ENCODE results near the gene PDE1C.

The PDE1C gene

DNA sequence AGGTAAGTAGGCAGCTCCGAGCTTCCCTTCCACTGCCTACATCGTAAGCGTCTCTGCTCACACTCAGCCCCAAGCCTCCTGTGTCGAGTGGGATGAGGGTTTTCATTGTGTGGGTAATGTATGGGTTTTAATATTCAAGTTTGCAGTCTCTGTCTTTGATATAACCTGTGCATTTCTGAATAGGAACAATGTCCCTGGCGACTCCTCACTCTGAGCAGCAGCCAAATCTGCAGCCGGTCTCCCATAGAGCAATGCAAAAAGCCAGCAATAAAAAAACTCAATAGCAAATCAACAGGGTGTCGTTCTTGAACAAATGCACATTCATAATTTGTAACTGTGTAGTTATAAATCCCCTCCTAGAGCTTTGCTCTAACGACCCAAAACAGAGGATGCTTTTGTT, 349.8 kb downstream of the PDE1C start:
- TF ChIP-seq, protein P1, sequence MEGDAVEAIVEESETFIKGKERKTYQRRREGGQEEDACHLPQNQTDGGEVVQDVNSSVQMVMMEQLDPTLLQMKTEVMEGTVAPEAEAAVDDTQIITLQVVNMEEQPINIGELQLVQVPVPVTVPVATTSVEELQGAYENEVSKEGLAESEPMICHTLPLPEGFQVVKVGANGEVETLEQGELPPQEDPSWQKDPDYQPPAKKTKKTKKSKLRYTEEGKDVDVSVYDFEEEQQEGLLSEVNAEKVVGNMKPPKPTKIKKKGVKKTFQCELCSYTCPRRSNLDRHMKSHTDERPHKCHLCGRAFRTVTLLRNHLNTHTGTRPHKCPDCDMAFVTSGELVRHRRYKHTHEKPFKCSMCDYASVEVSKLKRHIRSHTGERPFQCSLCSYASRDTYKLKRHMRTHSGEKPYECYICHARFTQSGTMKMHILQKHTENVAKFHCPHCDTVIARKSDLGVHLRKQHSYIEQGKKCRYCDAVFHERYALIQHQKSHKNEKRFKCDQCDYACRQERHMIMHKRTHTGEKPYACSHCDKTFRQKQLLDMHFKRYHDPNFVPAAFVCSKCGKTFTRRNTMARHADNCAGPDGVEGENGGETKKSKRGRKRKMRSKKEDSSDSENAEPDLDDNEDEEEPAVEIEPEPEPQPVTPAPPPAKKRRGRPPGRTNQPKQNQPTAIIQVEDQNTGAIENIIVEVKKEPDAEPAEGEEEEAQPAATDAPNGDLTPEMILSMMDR (IDR thresholded peaks at IDR 0.05; ENCODE audit: low read depth, low read length): no peak

DNA sequence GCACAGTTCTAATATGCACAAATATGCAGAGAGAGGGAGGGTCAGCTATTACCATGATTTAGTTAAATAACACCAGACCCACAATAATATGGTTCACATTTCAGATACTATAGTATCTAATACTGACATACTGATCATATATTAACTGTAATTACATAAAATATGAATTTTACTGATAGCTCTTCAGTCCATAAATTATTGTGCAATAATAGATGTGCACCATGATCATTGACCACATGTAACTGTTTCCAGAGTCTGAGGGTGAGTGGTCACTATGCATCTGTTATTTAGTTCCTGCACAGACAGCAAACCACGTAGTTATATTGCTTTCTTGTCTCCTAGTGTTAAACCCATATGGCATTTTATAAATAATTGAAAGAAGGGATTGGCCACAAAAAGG, 353.9 kb downstream of the PDE1C start:
- no peak overlapping the region for H3K4me3 ChIP-seq (ENCODE audit: low read depth, low read length)
- TF ChIP-seq, protein P1 (IDR thresholded peaks at IDR 0.05; ENCODE audit: low read depth, low read length): no peak

More for the DNA sequence above, 349.8 kb downstream of the PDE1C start:
- no peak overlapping the region for H3K4me3 ChIP-seq (ENCODE audit: low read depth, low read length)

DNA sequence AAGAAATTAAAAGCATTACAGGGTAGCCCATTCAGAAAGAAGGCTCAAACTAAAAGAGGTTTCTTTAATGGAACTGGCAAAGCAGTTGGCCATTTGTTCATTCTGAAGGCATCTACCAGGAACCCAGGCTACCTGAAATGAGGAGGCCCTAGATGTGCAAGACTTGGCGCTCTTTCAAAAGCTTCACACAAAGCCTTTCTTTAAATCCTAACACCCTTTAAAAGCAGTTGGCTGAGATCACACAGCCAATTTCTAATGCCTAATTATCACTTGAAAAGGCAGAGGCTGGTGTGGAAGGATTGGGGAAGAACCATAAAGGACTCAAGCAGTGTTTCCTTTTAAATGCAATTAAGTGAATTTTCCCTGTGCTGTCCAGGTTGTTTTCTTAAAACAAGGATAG, 360.0 kb downstream of the PDE1C start:
- TF ChIP-seq, protein P1 (IDR thresholded peaks at IDR 0.05; ENCODE audit: low read depth, low read length): no peak
- H3K4me3 ChIP-seq (ENCODE audit: low read depth, low read length): no peak overlapping the region

DNA sequence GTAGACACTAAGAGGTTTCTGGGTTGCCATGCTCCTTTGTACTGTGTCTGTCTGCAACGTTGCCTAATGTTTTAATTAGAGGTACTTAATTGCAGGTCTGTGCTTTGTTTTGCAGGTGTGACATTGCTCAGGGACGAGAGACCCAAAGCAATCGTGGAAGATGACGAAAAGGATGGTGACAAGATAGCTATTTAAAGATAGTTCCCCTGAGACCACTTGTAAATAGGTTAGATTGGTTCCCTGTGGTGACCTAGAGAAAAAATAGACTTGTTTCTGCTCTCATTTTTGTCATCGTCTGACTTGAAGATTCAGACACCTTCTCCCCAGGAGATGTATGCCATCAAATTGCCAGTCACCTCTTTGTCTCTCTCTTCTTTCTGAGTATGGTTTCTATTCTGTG, 363.1 kb downstream of the PDE1C start:
- TF ChIP-seq, protein P1 (IDR thresholded peaks at IDR 0.05; ENCODE audit: low read depth, low read length): no peak
- no peak overlapping the region for H3K4me3 ChIP-seq (ENCODE audit: low read depth, low read length)

DNA sequence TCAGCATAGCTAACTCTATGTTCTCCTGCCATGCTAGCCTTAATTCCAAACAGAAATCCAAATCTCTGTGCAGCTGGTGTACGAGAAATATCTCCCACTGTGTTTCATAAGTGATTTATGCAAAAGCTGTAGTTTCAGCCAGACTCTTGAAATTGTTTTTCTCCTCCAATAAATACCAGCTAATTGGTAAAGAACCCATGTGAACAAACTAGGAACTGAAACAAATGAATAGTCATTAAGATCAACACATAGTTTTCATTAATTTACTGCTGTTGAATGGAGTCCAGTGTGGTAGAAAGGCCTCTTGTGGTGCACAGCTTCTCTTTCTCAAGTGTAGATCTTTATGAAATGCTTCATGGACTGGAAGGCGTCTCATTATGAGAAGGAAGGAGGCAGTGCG, 364.8 kb downstream of the PDE1C start:
- H3K4me3 ChIP-seq (ENCODE audit: low read depth, low read length): no peak overlapping the region
- TF ChIP-seq, protein P1 (IDR thresholded peaks at IDR 0.05; ENCODE audit: low read depth, low read length): no peak

DNA sequence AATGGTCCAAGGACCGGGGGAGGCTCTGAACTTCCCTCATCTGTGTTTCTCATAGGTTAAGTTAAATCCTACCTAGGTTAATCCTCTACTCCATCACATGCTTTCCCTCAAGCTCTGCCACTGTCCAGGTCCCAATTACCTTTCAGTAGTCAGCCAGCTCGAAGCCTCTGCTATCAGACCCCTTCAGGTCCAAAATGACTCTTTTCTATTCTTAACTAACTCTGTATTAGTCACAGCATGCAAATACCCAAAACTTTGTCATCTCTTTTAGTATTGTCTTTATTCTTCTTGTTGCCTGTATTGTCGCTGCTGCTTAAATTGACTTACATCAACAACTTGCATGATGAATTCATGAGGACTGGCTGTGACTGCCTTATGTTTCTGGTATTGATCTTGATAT, 367.9 kb downstream of the PDE1C start:
- TF ChIP-seq, protein P1 (IDR thresholded peaks at IDR 0.05; ENCODE audit: low read depth, low read length): no peak
- H3K4me3 ChIP-seq (ENCODE audit: low read depth, low read length): no peak overlapping the region
